Osteocyte (in vitro differentiated cells): Measurements from ENCODE around the gene CDCP2. TPM values are rescaled to one million over a fixed set of nuclear protein-coding genes. Genes with fewer than 3 reads are reported as not detected.

Source experiments
- DNase-seq: peaks from one replicate; pipeline ENCODE4 v3.0.0; 2021; ENCODE audit warnings: mixed read lengths; ENCODE audit not compliant: unreplicated experiment; ENCODE audit errors: extremely low spot score
- H3K27ac Mint-ChIP-seq: one replicate; pipeline ENCODE4 v1.8.0; 2021; ENCODE audit warnings: mild to moderate bottlenecking, mixed read lengths; ENCODE audit not compliant: unreplicated experiment
- H3K27me3 Mint-ChIP-seq: one replicate; pipeline ENCODE4 v1.8.0; 2021; ENCODE audit warnings: mixed read lengths; ENCODE audit not compliant: unreplicated experiment
- H3K36me3 Mint-ChIP-seq: one replicate; pipeline ENCODE4 v1.8.0; 2021; ENCODE audit warnings: mixed read lengths; ENCODE audit not compliant: unreplicated experiment
- H3K4me1 Mint-ChIP-seq: one replicate; pipeline ENCODE4 v1.8.0; 2021; ENCODE audit warnings: mixed read lengths; ENCODE audit not compliant: unreplicated experiment
- H3K4me3 Mint-ChIP-seq: one replicate; pipeline ENCODE4 v1.8.0; 2021; ENCODE audit warnings: mild to moderate bottlenecking, moderate library complexity, mixed read lengths; ENCODE audit not compliant: unreplicated experiment
- H3K9me3 Mint-ChIP-seq: one replicate; pipeline ENCODE4 v1.8.0; 2021; ENCODE audit warnings: mixed read lengths; ENCODE audit not compliant: unreplicated experiment
- CTCF ChIP-seq: fragments of 200-600 bp; sonication (generic); IDR thresholded peaks from 2 replicates; pipeline ENCODE4 v1.5.0; 2021; ENCODE audit warnings: antibody characterized with exemption, mild to moderate bottlenecking, moderate library complexity
- total RNA-seq: library from RNA; stranded (reverse); gene quantifications from 2 replicates; pipeline ENCODE4 v1.2.1, GENCODE V29; 2021

CDCP2 gene
- total RNA-seq, 1 donor from 2014 or later, result not detected

- no peaks in the 10 kb centered on the region for H3K9me3 Mint-ChIP-seq
- DNase-seq, result no peak
- no peak overlapping the region for H3K27ac Mint-ChIP-seq
- H3K4me1 Mint-ChIP-seq, result peaks cover 10% of the 10 kb centered on the region
- H3K27me3 Mint-ChIP-seq, result no peaks in the 10 kb centered on the region
- no peaks in the 10 kb centered on the region for H3K36me3 Mint-ChIP-seq
- no peak for TF ChIP-seq CTCF
- H3K4me3 Mint-ChIP-seq, result no peak overlapping the region
Observed at GRCh38 chr1:54117815-54118563, 34.8 kb downstream of the CDCP2 start.

GRCh38 chr1:54115520-54115919 is 37.3 kb downstream of the CDCP2 start:
- H3K9me3 Mint-ChIP-seq, result no peaks in the 10 kb centered on the region
- H3K4me3 Mint-ChIP-seq, result no peak overlapping the region
- H3K27me3 Mint-ChIP-seq, result no peaks in the 10 kb centered on the region
- no peaks in the 10 kb centered on the region for H3K36me3 Mint-ChIP-seq
- no peaks in the 10 kb centered on the region for H3K4me1 Mint-ChIP-seq
- no peak overlapping the region for H3K27ac Mint-ChIP-seq
- no peak for TF ChIP-seq CTCF
- DNase-seq, result no peak

GRCh38 chr1:54114955-54115354 is 37.8 kb downstream of the CDCP2 start:
- Mint-ChIP-seq H3K9me3 (no peaks in the 10 kb centered on the region), H3K4me3 (no peak overlapping the region), H3K27ac (no peak overlapping the region), H3K4me1 (no peaks in the 10 kb centered on the region), H3K27me3 (no peaks in the 10 kb centered on the region), H3K36me3 (no peaks in the 10 kb centered on the region)
- no peak for DNase-seq
- TF ChIP-seq CTCF, result no peak

GRCh38 chr1:54114001-54114400 is 38.8 kb downstream of the CDCP2 start:
- H3K9me3 Mint-ChIP-seq, result no peaks in the 10 kb centered on the region
- no peaks in the 10 kb centered on the region for H3K4me1 Mint-ChIP-seq
- H3K27me3 Mint-ChIP-seq, result no peaks in the 10 kb centered on the region
- no peak for TF ChIP-seq CTCF
- no peaks in the 10 kb centered on the region for H3K36me3 Mint-ChIP-seq
- H3K27ac Mint-ChIP-seq, result no peak overlapping the region
- no peak overlapping the region for H3K4me3 Mint-ChIP-seq
- DNase-seq, result no peak

GRCh38 chr1:54112705-54113368 is 40.0 kb downstream of the CDCP2 start:
- no peaks in the 10 kb centered on the region for H3K4me1 Mint-ChIP-seq
- no peaks in the 10 kb centered on the region for H3K36me3 Mint-ChIP-seq

More at GRCh38 chr1:54112705-54113368, 40.0 kb downstream of the CDCP2 start:
- Mint-ChIP-seq H3K27me3 (no peaks in the 10 kb centered on the region), H3K27ac (no peak overlapping the region), H3K4me3 (no peak overlapping the region), H3K9me3 (no peaks in the 10 kb centered on the region)
- no peak for TF ChIP-seq CTCF
- DNase-seq, result no peak
